WERI-Rb-1 (cell line): ENCODE results near the gene C22orf31.

Experiments used
- DNase-seq: peaks from one replicate; pipeline ENCODE4 v3.0.0-alpha.2; 2020
- H3K27ac ChIP-seq: fragments of 250-450 bp; sonication (Bioruptor Pico); 2 replicates; pipeline ENCODE4 v1.5.1; 2020; ENCODE audit warnings: mild to moderate bottlenecking, moderate library complexity
- H3K27me3 ChIP-seq: fragments of 250-450 bp; sonication (Bioruptor Pico); 2 replicates; pipeline ENCODE4 v1.5.1; 2021; ENCODE audit warnings: mild to moderate bottlenecking, low read depth, moderate library complexity; ENCODE audit not compliant: insufficient read depth, severe bottlenecking
- H3K36me3 ChIP-seq: fragments of 250-450 bp; sonication (Bioruptor Pico); 2 replicates; pipeline ENCODE4 v1.5.1; 2020; ENCODE audit warnings: mild to moderate bottlenecking, moderate library complexity
- H3K4me3 ChIP-seq: 2 replicates; pipeline ENCODE4 v1.5.1; 2011; ENCODE audit warnings: low read depth, mild to moderate bottlenecking, control low read depth, low read length
- H3K9me3 ChIP-seq: fragments of 250-450 bp; sonication (Bioruptor Pico); 2 replicates; pipeline ENCODE4 v1.5.1; 2021; ENCODE audit warnings: mild to moderate bottlenecking, moderate library complexity; ENCODE audit not compliant: severe bottlenecking
- CTCF ChIP-seq: IDR thresholded peaks from 2 replicates; pipeline ENCODE4 v1.5.1; 2011; ENCODE audit warnings: low read depth, mild to moderate bottlenecking, control low read depth, inconsistent platforms, low read length

C22orf31 gene

GRCh38 chr22:29056472-29056871 lies 5.2 kb downstream of the C22orf31 start:
- H3K9me3 ChIP-seq, result no peaks in the 10 kb centered on the region
- peak overlapping the region; percentile 57 for H3K27ac ChIP-seq
- no peak for DNase-seq
- H3K4me3 ChIP-seq, result no peak overlapping the region
- TF ChIP-seq CTCF, result no peak
- no peaks in the 10 kb centered on the region; the same call in 1 of the 2 replicates for H3K36me3 ChIP-seq
- H3K27me3 ChIP-seq, result no peaks in the 10 kb centered on the region

- peak; percentile 62 for DNase-seq
- Histone ChIP-seq H3K36me3 (peaks cover 4% of the 10 kb centered on the region; the same call in 1 of the 2 replicates), H3K27ac (no peak overlapping the region), H3K4me3 (no peak overlapping the region), H3K9me3 (no peaks in the 10 kb centered on the region), H3K27me3 (no peaks in the 10 kb centered on the region)
- no peak for TF ChIP-seq CTCF
Measured at GRCh38 chr22:29055192-29055830, 6.3 kb downstream of the C22orf31 start.

GRCh38 chr22:29054251-29054767 lies 7.3 kb downstream of the C22orf31 start:
- Histone ChIP-seq H3K36me3 (peaks cover 12% of the 10 kb centered on the region), H3K27ac (no peak overlapping the region), H3K9me3 (no peaks in the 10 kb centered on the region), H3K4me3 (no peak overlapping the region), H3K27me3 (no peaks in the 10 kb centered on the region)
- no peak for TF ChIP-seq CTCF
- DNase-seq, result no peak

GRCh38 chr22:29053048-29053702 lies 8.5 kb downstream of the C22orf31 start:
- Histone ChIP-seq H3K27ac (no peak overlapping the region), H3K36me3 (peaks cover 18% of the 10 kb centered on the region), H3K4me3 (no peak overlapping the region), H3K27me3 (no peaks in the 10 kb centered on the region), H3K9me3 (no peaks in the 10 kb centered on the region)
- TF ChIP-seq CTCF, result no peak
- DNase-seq, result no peak

- no peaks in the 10 kb centered on the region for H3K27me3 ChIP-seq
- no peak overlapping the region for H3K27ac ChIP-seq
- DNase-seq, result no peak
- TF ChIP-seq CTCF, result no peak
- no peaks in the 10 kb centered on the region for H3K9me3 ChIP-seq
- no peak overlapping the region for H3K4me3 ChIP-seq
- peaks cover 44% of the 10 kb centered on the region for H3K36me3 ChIP-seq
Measured at GRCh38 chr22:29050457-29050856, 11.2 kb downstream of the C22orf31 start.
